KBM-7 (cell line): Measurements from ENCODE around the gene CCIN.
A peak's percentile ranks its signal among the peaks of the same experiment; 100 is the strongest.
"Not testable (repeated sequence)": the region's sequence is repeated elsewhere in the genome, so short reads cannot be mapped to it uniquely, and the experiment has no call there.

Experiments used
- DNase-seq: peaks from one replicate; pipeline ENCODE4 v3.0.0-alpha.2; 2015
- in situ Hi-C: fragments of 300-500 bp; cut with MboI; formaldehyde crosslinking; loops from 2 replicates; pipeline ENCODE4 v1.14.3; 2020; ENCODE audit warnings: low sequenced_read_pairs, low pct_unique_long_range_greater_than_20kb, mixed read lengths

CCIN gene

GRCh38 chr9:36154331-36154952 is 14.7 kb upstream of the CCIN start:
- in situ Hi-C loops = no loop called here
- peak; percentile 68 for DNase-seq

DNA sequence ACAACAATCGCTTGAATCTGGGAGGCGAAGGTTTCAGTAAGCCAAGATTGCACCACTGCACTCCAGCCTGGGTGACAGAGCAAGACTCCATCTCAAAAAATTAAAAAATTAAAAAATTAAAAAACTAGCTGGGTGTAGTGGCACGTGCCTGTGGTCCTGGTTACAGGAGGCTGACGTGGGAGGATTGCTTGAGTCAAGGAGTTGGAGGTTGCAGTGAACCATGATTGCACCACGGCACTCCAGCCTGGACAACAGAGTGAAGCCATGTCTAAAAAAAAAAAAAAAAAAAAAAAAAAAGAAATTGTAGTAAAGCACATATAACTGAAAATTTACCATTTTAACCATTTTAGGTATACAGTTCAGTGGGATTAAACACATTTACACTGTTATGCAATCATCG is 13.1 kb upstream of the CCIN start:
- in situ Hi-C loops = no loop called here
- DNase-seq = no peak

DNA sequence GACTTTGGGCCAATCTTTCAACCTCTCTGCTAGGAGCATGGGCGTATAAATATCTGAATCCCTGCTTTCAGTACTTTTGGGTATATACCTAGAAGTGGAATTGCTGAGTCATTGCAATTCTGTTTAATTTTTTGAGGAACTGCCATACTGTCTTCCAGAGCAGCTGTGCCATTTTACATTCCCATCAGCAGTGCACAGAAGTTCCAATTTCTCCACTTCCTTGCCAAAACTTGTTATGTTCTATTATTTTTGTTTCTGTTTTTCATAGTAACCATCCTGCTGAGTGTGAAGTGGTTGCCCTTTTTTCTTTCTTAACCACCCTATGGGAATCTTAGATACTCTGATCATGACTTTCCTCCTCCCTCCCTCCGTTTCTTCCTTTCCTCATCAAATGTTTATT is 11.1 kb upstream of the CCIN start:
- peak; percentile 60 for DNase-seq
- in situ Hi-C loops = no loop called here

- DNase-seq = no peak
- in situ Hi-C loops = no loop called here
Observed at GRCh38 chr9:36158917-36159316, 10.3 kb upstream of the CCIN start.

DNA sequence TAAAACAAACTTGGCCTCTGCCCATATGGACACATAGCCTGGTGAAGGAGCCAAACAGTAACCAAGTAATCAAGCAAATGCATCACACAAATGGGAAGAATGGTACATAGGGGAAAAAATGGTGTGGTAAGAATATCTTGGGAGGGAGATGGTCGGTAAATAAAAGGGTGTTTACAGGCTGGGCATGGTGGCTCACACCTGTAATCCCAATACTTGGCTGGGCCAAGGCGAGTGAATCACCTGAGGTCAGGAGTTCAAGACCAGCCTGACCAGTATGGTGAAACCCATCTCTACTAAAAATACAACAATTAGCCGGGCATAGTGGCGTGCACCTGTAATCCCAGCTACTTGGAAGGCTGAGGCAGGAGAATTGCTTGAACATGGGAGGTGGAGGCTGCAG is 9.7 kb upstream of the CCIN start:
- DNase-seq, in situ Hi-C loops: not testable (repeated sequence)

DNA sequence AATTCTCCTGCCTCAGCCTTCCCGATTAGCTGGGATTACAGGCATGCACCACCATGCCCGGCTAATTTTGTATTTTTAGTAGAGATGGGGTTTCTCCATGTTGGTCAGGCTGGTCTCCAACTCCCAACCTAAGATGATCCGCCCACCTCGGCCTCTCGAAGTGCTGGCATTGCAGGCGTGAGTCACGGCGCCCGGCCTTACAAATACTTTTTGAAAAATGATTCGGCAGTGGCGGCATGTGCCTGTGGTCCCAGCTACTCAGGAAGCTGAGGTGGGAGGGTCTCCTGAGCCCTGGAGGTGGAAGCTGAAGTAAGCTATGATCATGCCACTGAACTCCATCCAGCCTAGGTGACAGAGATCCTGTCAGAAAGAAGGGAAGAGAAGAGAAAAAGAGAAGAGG is 9.1 kb upstream of the CCIN start:
- in situ Hi-C loops = loop anchor here (10.0 kb wide), 1 partner anchor 45 kb away; no protein-coding TSS in a partner anchor

GRCh38 chr9:36161187-36161586 is 8.0 kb upstream of the CCIN start:
- DNase-seq = no peak
- in situ Hi-C loops = loop anchor here (10.0 kb wide), 1 partner anchor 46 kb away; no protein-coding TSS in a partner anchor

More for the DNA sequence above, 9.1 kb upstream of the CCIN start:
- not testable (repeated sequence) for DNase-seq

- no peak for DNase-seq
- in situ Hi-C loops = loop anchor here (10.0 kb wide), 1 partner anchor 47 kb away; no protein-coding TSS in a partner anchor
Observed at GRCh38 chr9:36162211-36162738, 6.9 kb upstream of the CCIN start.

DNA sequence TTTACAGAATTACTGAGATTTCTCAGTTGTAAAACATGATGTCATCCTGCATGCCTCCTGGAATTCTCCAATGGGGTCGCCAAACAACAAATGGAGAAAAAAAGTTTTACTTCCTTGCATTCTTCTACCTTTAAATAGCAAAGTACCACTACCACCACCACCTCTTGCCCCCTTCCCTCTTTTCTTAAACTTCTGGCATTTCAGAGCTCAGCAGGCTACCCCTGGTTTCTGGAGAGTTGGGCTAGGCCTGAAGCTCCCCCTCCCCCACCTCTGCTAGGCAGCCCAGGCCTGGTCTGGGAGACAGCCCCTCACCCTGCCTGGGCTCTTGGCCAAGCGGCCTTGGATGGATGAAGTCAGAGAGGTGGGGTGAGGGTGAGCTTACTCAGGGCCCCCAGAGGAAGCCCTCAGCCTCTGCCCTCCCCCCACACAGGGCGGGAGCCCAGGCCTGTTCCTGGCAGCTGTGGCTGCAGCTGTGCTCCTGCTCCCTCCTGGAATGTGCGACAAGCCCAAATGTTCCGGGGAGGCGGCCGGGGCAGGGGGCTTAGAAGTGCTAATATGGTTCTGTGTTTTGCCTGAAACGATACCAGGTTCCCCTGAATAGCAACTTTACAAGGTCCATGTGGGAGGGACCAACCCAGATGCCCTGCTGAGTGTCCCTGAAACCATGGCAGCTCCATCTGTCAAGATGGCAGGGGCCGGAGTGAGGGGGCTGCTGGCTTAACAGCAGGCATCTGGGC is 6.0 kb upstream of the CCIN start:
- DNase-seq = no peak
- in situ Hi-C loops = loop anchor here (10.0 kb wide), 1 partner anchor 48 kb away; no protein-coding TSS in a partner anchor

DNA sequence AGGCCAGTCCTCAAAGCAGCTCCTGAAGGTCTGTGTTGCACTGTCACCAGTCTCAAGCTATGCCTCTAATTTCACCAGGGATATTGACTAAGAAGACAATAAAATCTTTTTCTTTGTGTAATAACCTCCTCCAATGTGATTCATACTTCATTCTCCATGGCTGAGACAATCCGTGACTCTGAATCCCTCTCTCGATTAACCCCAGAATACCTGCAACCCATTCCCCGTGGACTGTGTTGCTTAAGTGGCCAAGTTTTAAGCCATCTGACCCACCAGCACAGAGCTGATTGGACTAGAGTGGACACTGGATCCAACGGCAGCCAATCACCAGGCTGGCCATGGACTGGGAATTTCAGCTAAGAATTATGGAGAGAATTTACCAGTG is 5.4 kb upstream of the CCIN start:
- in situ Hi-C loops = loop anchor here (10.0 kb wide), 1 partner anchor 49 kb away; no protein-coding TSS in a partner anchor
- no peak for DNase-seq

- in situ Hi-C loops = loop anchor here (10.0 kb wide), 1 partner anchor 50 kb away; no protein-coding TSS in a partner anchor
- DNase-seq = no peak
Observed at GRCh38 chr9:36164372-36164771, 4.8 kb upstream of the CCIN start.

DNA sequence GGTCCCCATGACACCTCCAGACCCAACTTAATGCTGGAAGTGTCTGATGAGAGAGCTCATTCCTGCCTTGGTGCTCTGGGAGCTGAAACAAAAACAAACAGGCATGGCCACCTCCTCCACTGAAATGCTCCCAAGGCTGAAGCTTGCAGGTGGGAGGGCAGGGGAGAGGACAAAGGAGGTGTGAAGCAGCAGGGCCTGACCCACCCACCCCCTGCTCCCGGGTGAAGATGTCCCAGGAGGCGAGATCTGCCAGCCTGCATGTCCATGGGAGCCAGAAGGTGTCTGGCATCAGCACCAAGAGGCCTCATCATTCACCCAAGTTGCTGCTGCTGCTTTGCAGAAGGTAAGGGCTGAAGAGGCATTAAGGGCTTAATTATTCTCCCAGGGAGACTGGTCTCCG is 4.2 kb upstream of the CCIN start:
- in situ Hi-C loops = loop anchor here (10.0 kb wide), 1 partner anchor 50 kb away; no protein-coding TSS in a partner anchor
- no peak for DNase-seq

DNA sequence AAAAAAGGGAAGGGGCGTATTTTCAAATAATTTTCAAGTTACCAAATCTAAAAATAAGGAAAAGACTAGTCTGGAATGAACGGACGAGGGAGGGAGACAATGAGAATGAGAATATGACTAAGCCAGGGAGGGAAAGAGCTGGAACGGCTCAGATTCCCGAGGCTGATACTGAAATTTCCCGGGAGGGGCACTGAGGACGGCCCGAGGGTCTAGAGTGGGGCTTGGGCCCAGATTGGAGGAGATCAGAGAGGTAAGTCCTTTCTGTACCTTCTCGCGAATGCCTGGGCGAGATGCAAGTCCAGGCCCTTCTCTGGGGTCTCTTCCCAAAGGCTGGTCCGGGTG is 3.4 kb upstream of the CCIN start:
- in situ Hi-C loops = loop anchor here (10.0 kb wide), 1 partner anchor 51 kb away; no protein-coding TSS in a partner anchor
- DNase-seq = no peak

GRCh38 chr9:36166168-36166927 is 2.8 kb upstream of the CCIN start:
- DNase-seq = peak; percentile 91
- in situ Hi-C loops = loop anchor here (10.0 kb wide), 1 partner anchor 52 kb away; no protein-coding TSS in a partner anchor

DNA sequence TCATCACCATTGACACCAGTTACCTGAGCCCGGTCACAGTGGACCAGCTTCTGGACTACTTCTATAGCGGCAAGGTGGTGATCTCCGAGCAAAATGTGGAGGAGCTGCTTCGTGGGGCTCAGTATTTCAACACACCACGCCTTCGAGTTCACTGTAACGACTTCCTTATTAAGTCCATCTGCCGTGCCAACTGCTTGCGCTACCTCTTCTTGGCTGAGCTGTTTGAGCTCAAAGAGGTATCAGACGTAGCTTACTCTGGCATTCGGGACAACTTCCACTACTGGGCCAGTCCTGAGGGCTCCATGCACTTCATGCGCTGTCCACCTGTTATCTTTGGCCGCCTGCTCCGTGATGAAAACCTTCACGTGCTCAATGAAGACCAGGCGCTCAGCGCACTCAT is 520 bp downstream of the CCIN start:
- no peak for DNase-seq

DNA sequence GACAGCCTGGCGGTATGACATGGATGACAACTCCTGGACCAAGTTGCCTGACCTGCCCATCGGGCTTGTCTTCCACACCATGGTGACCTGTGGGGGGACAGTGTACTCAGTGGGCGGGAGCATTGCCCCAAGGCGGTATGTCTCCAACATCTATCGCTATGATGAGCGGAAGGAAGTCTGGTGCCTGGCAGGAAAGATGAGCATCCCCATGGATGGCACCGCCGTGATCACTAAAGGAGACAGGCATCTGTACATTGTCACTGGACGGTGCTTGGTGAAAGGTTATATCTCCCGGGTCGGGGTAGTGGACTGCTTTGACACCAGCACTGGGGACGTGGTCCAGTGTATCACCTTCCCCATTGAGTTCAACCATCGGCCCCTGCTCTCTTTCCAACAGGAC is 1.3 kb downstream of the CCIN start:
- no peak for DNase-seq

More for the DNA sequence above, 520 bp downstream of the CCIN start:
- in situ Hi-C loops = loop anchor here (10.0 kb wide), 1 partner anchor 55 kb away; no protein-coding TSS in a partner anchor

GRCh38 chr9:36173861-36174260 is 4.7 kb downstream of the CCIN start:
- no peak for DNase-seq
- in situ Hi-C loops = no loop called here

More for the DNA sequence above, 1.3 kb downstream of the CCIN start:
- in situ Hi-C loops = no loop called here

- in situ Hi-C loops = no loop called here
- DNase-seq = no peak
Observed at GRCh38 chr9:36174271-36174670, 5.1 kb downstream of the CCIN start.

DNA sequence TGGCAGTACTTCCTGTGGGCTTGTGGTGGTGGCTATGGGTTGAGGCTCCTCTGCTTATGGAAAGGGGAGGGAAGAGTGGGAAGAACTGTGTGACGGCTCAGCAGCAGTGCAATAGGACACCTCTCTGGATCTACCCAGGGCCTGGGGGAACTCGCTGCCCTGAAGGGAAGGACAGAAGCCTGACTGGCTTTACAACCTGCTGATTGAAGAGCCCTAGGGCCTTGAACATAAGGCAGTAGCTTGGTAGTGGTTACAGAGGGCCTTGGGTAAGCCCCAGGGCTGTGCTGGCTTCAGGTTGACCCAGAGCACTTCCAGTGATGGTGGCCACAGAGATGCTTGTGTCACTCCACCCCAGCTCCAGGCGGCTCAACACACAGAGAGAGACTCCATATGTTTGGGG is 5.5 kb downstream of the CCIN start:
- in situ Hi-C loops = no loop called here
- DNase-seq = no peak
